Heart left ventricle (tissue), 13 donors: ENCODE data around the gene VAPA.

Experiments
- CTCF ChIP-seq, 12 donors: fragments of 200-600 bp; sonication (generic) in 4 of 12; IDR thresholded peaks; one replicate each; pipeline versions ENCODE4 v1.5.0 to v1.8.0; 2018 to 2022; ENCODE audit warnings: antibody characterized with exemption in 12 of 12, mild to moderate bottlenecking in 5 of 12
- POLR2A ChIP-seq, 2 donors: fragments of 450-650 bp; IDR thresholded peaks; one replicate each; pipeline ENCODE4 v1.6.1; 2017; ENCODE audit warnings: antibody characterized with exemption in 2 of 2, mild to moderate bottlenecking in 2 of 2, moderate library complexity in 2 of 2
- donor health status: ischemic (EF 13 %, LVEDD 7.1; RV severe dilation, severe dysfunction).
- donor health status: DM: no; HTN: yes; CAD: no.
- donor health status: DM: no; HTN: no; CAD: no.
- donor health status: ischemic (EF 25% LVEDD 6.9; RV normal size, moderate dysfunction).
- donor health status: ischemic (EF 25% LVEDD 5.7; RV mildly dilated, moderate dysfunction).
- donor health status: ischemic (EF 35%, LVEDD 5.7; RV mildly dilated, moderate dysfunction).
- donor health status: nonischemic (EF 11% LVEDD 7.7; RV severe dilation, severe dysfunction).
- donor health status: DM: yes; HTN: yes; CAD: no.
- donor health status: PGD.
- donor health status: ischemic (EF 29% LVEDD 5.4; RV normal size, mild dysfunction).
- donor health status: nonischemic (EF 23%, LVEDD 6.1; RV moderate dilation, normal function).

DNA sequence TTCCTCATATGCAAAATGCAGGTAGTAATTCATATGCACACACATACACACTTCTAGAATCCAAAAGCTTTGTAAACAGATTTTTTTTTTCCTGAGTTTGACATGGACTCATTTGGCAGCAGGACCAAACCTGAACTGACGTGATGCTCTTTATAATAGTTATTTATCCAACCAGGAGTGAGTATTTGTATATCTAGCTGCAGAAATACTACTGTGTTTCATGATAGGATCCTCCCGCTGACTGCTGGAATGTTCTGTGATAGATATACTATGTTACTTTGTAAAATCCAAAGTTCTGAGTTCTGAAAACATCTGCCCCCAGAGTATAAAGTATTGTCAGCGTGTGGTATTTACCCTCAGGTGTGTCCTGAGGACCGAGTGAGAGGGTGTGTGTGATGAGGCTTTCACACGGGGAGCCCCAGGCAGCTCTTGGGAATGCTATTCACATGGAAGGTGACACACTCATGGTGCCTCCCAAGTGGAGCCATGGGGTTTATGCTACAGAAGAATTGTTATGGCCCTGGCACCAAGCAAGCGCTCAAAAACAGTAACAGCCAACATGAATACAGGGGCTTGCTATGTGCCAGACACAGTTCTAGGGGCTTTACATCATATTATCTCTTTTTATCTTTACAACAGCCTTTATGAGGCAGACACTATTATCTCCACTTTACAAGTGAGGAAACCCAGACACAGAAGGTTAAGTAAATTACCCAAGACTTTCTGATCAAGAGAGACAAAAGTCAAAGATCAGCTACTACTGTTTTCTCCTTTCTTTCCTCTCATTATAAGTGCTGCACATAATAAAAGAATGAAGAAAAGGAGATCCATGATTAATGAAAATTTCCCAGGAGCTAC, 44.7 kb upstream of the VAPA start:
- TF ChIP-seq POLR2A (IDR thresholded peaks at IDR 0.05) (no peak), CTCF (IDR thresholded peaks at IDR 0.05) (no peak)
